ENCODE measurements around the gene PDE8B. TPM values are rescaled to one million over a fixed set of nuclear protein-coding genes. Genes with fewer than 3 reads are reported as not detected.

The PDE8B gene
- total and polyA plus RNA-seq, 2 experiments from 2014 or later, result 0.45 to 0.91 TPM

DNA sequence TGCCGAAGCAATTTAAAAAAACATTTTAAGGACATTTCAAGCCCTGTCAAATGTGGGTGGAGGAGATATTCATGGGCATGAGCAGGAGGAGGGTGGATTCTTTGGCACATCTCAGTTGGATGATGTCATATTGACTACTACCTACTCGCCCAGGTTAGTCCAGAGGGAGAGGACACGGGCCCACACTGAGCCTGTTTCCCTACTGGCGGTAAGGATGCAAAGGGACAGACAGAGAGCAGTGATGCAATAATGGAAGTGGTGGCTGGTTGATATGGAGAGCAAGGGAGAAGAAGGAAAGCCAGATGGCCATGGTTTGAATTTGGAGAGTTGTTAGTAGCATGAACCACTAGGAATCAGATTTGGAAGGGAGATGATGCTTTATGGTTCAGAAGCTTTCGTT is 34.1 kb upstream of the PDE8B start:
- DNase-seq (ENCODE audit: low spot score) (no peak), ATAC-seq (no peak)
- Mint-ChIP-seq H3K27ac (no peak overlapping the region), H3K9me3 (no peaks in the 10 kb centered on the region), H3K4me3 (no peak overlapping the region), H3K4me1 (no peaks in the 10 kb centered on the region), H3K36me3 (ENCODE audit: low read depth) (no peaks in the 10 kb centered on the region), H3K27me3 (ENCODE audit: insufficient read depth, low read depth, poor library complexity) (peaks cover 20% of the 10 kb centered on the region)
- no peak overlapping the region for H3K4me2 ChIP-seq
- no peaks in the 10 kb centered on the region for H3K79me2 ChIP-seq (replicated peaks; ENCODE audit: insufficient read depth)
- H2AFZ ChIP-seq, result no peak overlapping the region
- H3K4me1 ChIP-seq (ENCODE audit: insufficient read depth), result peaks cover 7% of the 10 kb centered on the region
- no peak overlapping the region for H3K27ac ChIP-seq (ENCODE audit: low read depth)
- H3K9me2 ChIP-seq (ENCODE audit: insufficient read depth), result no peaks in the 10 kb centered on the region; the same call in 1 of the 2 replicates
- no peaks in the 10 kb centered on the region for H3K36me3 ChIP-seq (ENCODE audit: insufficient read depth)
- H3K27me3 ChIP-seq (ENCODE audit: insufficient read depth), result peaks cover 28% of the 10 kb centered on the region
- TF ChIP-seq JUNB (IDR thresholded peaks at IDR 0.05; ENCODE audit: unreplicated experiment) (no peak), ZNF331 (CRISPR knock-in tag; IDR thresholded peaks at IDR 0.05; ENCODE audit: low read depth) (no peak), STAT1 (IDR thresholded peaks at IDR 0.05; ENCODE audit: unreplicated experiment) (no peak), POLR2AphosphoS5 (IDR thresholded peaks at IDR 0.05; ENCODE audit: low read depth) (no peak), ZNF114 (CRISPR knock-in tag; IDR thresholded peaks at IDR 0.05) (no peak)
- TF ChIP-seq, protein P1, sequence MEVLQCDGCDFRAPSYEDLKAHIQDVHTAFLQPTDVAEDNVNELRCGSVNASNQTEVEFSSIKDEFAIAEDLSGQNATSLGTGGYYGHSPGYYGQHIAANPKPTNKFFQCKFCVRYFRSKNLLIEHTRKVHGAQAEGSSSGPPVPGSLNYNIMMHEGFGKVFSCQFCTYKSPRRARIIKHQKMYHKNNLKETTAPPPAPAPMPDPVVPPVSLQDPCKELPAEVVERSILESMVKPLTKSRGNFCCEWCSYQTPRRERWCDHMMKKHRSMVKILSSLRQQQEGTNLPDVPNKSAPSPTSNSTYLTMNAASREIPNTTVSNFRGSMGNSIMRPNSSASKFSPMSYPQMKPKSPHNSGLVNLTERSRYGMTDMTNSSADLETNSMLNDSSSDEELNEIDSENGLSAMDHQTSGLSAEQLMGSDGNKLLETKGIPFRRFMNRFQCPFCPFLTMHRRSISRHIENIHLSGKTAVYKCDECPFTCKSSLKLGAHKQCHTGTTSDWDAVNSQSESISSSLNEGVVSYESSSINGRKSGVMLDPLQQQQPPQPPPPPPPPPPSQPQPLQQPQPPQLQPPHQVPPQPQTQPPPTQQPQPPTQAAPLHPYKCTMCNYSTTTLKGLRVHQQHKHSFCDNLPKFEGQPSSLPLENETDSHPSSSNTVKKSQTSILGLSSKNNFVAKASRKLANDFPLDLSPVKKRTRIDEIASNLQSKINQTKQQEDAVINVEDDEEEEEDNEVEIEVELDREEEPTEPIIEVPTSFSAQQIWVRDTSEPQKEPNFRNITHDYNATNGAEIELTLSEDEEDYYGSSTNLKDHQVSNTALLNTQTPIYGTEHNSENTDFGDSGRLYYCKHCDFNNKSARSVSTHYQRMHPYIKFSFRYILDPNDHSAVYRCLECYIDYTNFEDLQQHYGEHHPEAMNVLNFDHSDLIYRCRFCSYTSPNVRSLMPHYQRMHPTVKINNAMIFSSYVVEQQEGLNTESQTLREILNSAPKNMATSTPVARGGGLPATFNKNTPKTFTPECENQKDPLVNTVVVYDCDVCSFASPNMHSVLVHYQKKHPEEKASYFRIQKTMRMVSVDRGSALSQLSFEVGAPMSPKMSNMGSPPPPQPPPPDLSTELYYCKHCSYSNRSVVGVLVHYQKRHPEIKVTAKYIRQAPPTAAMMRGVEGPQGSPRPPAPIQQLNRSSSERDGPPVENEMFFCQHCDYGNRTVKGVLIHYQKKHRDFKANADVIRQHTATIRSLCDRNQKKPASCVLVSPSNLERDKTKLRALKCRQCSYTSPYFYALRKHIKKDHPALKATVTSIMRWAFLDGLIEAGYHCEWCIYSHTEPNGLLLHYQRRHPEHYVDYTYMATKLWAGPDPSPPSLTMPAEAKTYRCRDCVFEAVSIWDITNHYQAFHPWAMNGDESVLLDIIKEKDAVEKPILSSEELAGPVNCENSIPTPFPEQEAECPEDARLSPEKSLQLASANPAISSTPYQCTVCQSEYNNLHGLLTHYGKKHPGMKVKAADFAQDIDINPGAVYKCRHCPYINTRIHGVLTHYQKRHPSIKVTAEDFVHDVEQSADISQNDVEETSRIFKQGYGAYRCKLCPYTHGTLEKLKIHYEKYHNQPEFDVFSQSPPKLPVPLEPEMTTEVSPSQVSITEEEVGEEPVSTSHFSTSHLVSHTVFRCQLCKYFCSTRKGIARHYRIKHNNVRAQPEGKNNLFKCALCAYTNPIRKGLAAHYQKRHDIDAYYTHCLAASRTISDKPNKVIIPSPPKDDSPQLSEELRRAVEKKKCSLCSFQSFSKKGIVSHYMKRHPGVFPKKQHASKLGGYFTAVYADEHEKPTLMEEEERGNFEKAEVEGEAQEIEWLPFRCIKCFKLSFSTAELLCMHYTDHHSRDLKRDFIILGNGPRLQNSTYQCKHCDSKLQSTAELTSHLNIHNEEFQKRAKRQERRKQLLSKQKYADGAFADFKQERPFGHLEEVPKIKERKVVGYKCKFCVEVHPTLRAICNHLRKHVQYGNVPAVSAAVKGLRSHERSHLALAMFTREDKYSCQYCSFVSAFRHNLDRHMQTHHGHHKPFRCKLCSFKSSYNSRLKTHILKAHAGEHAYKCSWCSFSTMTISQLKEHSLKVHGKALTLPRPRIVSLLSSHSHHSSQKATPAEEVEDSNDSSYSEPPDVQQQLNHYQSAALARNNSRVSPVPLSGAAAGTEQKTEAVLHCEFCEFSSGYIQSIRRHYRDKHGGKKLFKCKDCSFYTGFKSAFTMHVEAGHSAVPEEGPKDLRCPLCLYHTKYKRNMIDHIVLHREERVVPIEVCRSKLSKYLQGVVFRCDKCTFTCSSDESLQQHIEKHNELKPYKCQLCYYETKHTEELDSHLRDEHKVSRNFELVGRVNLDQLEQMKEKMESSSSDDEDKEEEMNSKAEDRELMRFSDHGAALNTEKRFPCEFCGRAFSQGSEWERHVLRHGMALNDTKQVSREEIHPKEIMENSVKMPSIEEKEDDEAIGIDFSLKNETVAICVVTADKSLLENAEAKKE (CRISPR knock-in tag; IDR thresholded peaks at IDR 0.05), result no peak
- TF ChIP-seq, protein P2, sequence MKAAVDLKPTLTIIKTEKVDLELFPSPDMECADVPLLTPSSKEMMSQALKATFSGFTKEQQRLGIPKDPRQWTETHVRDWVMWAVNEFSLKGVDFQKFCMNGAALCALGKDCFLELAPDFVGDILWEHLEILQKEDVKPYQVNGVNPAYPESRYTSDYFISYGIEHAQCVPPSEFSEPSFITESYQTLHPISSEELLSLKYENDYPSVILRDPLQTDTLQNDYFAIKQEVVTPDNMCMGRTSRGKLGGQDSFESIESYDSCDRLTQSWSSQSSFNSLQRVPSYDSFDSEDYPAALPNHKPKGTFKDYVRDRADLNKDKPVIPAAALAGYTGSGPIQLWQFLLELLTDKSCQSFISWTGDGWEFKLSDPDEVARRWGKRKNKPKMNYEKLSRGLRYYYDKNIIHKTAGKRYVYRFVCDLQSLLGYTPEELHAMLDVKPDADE (IDR thresholded peaks at IDR 0.05), result no peak
- no peak overlapping the region for H3K4me3 ChIP-seq
- no peaks in the 10 kb centered on the region for H3F3A ChIP-seq (replicated peaks; ENCODE audit: low read depth)
- peaks cover under 1% of the 10 kb centered on the region for H4K20me1 ChIP-seq (replicated peaks; ENCODE audit: insufficient read depth)

Data from GM23338 (cell line).